SK-N-SH (cell line): ENCODE results near the gene SNAI1. TPM values are rescaled to one million over a fixed set of nuclear protein-coding genes. Genes with fewer than 3 reads are reported as not detected.

Experiments
- CTCF ChIA-PET: fragments of 300-600, 350-600 bp; formaldehyde crosslinking; extraction: SDS; loops from one replicate; lab custom pipeline; 2021; lab: Yijun Ruan, JAX
- POLR2A ChIA-PET: fragments of 350-600 bp; sonication (Branson Sonifier 250); formaldehyde crosslinking; extraction: SDS; loops from one replicate; lab custom pipeline; 2020; ENCODE audit warnings: antibody characterized with exemption, inconsistent platforms; lab: Yijun Ruan, JAX
- DNase-seq: peaks from one replicate; pipeline ENCODE4 v3.0.0; 2012
- H2AFZ ChIP-seq: fragments of 200-600 bp; sonication (generic); 2 replicates; pipeline ENCODE4 v1.8.1; 2016; ENCODE audit warnings: antibody characterized with exemption, mild to moderate bottlenecking, low read depth
- H3F3A ChIP-seq: fragments of 200-600 bp; sonication (generic); replicated peaks from 2 replicates; pipeline ENCODE3; 2016; ENCODE audit warnings: antibody characterized with exemption, mild to moderate bottlenecking; ENCODE audit not compliant: insufficient read depth
- H3K27ac ChIP-seq, 2 experiments: fragments of 200-500 bp in 1 of 2; fragments of 200-600 bp in 1 of 2; sonication (Bioruptor generic) in 1 of 2; sonication (generic), shearing (Covaris generic) in 1 of 2; 2 replicates each; pipeline versions ENCODE4 v1.5.1 to v1.6.1; 2014 to 2016; ENCODE audit warnings: low read depth in 2 of 2, inconsistent platforms in 1 of 2, low read length in 1 of 2, mild to moderate bottlenecking in 1 of 2, mixed read lengths in 1 of 2
- H3K27me3 ChIP-seq: fragments of 200-600 bp; sonication (generic), shearing (Covaris generic); 2 replicates; pipeline ENCODE4 v1.6.1; 2016; ENCODE audit warnings: mixed run types; ENCODE audit not compliant: insufficient read depth
- H3K36me3 ChIP-seq, 2 experiments: fragments of 200-500 bp in 1 of 2; fragments of 200-600 bp in 1 of 2; sonication (Bioruptor generic) in 1 of 2; sonication (generic) in 1 of 2; replicated peaks in 1 of 2; 2 replicates each; pipeline versions ENCODE3 to v1.5.1; 2014 to 2016; ENCODE audit warnings: low read length in 1 of 2, mild to moderate bottlenecking in 1 of 2; ENCODE audit not compliant: insufficient read depth in 2 of 2, control insufficient read depth in 1 of 2
- H3K4me1 ChIP-seq, 2 experiments: fragments of 200-500 bp in 1 of 2; fragments of 200-600 bp in 1 of 2; sonication (Bioruptor generic) in 1 of 2; sonication (generic), shearing (Covaris generic) in 1 of 2; 2 replicates each; pipeline versions ENCODE4 v1.5.1 to v1.6.1; 2014 to 2016; ENCODE audit warnings: low read depth in 1 of 2, low read length in 1 of 2, mixed run types in 1 of 2; ENCODE audit not compliant: insufficient read depth in 2 of 2, control insufficient read depth in 1 of 2
- H3K4me2 ChIP-seq: fragments of 200-600 bp; sonication (generic), shearing (Covaris generic); 2 replicates; pipeline ENCODE4 v1.6.1; 2017; ENCODE audit warnings: mixed run types
- H3K4me3 ChIP-seq, 2 experiments: fragments of 200-500 bp in 1 of 2; fragments of 200-600 bp in 1 of 2; sonication (Bioruptor generic) in 1 of 2; sonication (generic), shearing (Covaris generic) in 1 of 2; 2 replicates each; pipeline versions ENCODE4 v1.5.1 to v1.8.1; 2014 to 2016; ENCODE audit warnings: low read depth in 2 of 2, inconsistent platforms in 1 of 2, low read length in 1 of 2, mild to moderate bottlenecking in 1 of 2, mixed read lengths in 1 of 2, moderate library complexity in 1 of 2
- H3K79me2 ChIP-seq: fragments of 200-600 bp; sonication (generic); 2 replicates; pipeline ENCODE4 v1.8.1; 2017; ENCODE audit warnings: mild to moderate bottlenecking; ENCODE audit not compliant: insufficient read depth
- H3K9ac ChIP-seq: fragments of 200-600 bp; sonication (generic); 2 replicates; pipeline ENCODE4 v1.6.1; 2017; ENCODE audit warnings: mixed run types
- H3K9me2 ChIP-seq: fragments of 200-600 bp; sonication (generic); 2 replicates; pipeline ENCODE4 v1.6.1; 2017; ENCODE audit warnings: mixed run types
- H3K9me3 ChIP-seq: fragments of 200-600 bp; sonication (generic); 2 replicates; pipeline ENCODE4 v1.6.1; 2017; ENCODE audit warnings: mixed run types, mild to moderate bottlenecking, moderate library complexity
- H4K20me1 ChIP-seq: fragments of 200-600 bp; sonication (generic); 2 replicates; pipeline ENCODE4 v1.6.1; 2017; ENCODE audit warnings: mild to moderate bottlenecking, mixed run types; ENCODE audit not compliant: insufficient read depth
- CHD2 ChIP-seq: fragments of 150-350 bp; IDR thresholded peaks from 2 replicates; pipeline ENCODE4 v1.6.1; 2018; ENCODE audit warnings: low read length; ENCODE audit not compliant: partially characterized antibody
- EP300 ChIP-seq, 2 experiments: IDR thresholded peaks; 2 replicates each; pipeline versions ENCODE4 v1.4.0 to v1.6.1; 2012; ENCODE audit warnings: borderline replicate concordance in 1 of 2, low read depth in 1 of 2, low read length in 1 of 2
- FOXM1 ChIP-seq: IDR thresholded peaks from 2 replicates; pipeline ENCODE4 v1.4.0; 2012; ENCODE audit warnings: low read depth, mild to moderate bottlenecking
- MXI1 ChIP-seq: IDR thresholded peaks from 2 replicates; pipeline ENCODE4 v1.6.1; 2012; ENCODE audit warnings: mild to moderate bottlenecking, low read depth, low read length, improper control_type of control experiment
- NRF1 ChIP-seq: IDR thresholded peaks from 2 replicates; pipeline ENCODE4 v1.6.1; 2012; ENCODE audit warnings: low read depth, mild to moderate bottlenecking, low read length
- POLR2AphosphoS5 ChIP-seq: IDR thresholded peaks from 2 replicates; pipeline ENCODE4 v1.6.1; 2012; ENCODE audit warnings: low read depth, low read length
- RAD21 ChIP-seq: IDR thresholded peaks from 2 replicates; pipeline ENCODE4 v1.6.1; 2012; ENCODE audit warnings: mild to moderate bottlenecking, low read length
- RCOR1 ChIP-seq: fragments of 150-350 bp; IDR thresholded peaks from 2 replicates; pipeline ENCODE4 v1.6.1; 2017; ENCODE audit warnings: antibody characterized with exemption, low read length
- RFX5 ChIP-seq: IDR thresholded peaks from 2 replicates; pipeline ENCODE4 v1.6.1; 2012; ENCODE audit warnings: mild to moderate bottlenecking, improper control_type of control experiment, low read length
- SMC3 ChIP-seq: IDR thresholded peaks from 2 replicates; pipeline ENCODE4 v1.6.1; 2012; ENCODE audit warnings: low read depth, low read length, improper control_type of control experiment
- TAF1 ChIP-seq: IDR thresholded peaks from 2 replicates; pipeline ENCODE4 v1.6.1; 2012; ENCODE audit warnings: low read depth, mild to moderate bottlenecking, low read length, moderate library complexity, borderline replicate concordance
- TCF12 ChIP-seq: IDR thresholded peaks from 2 replicates; pipeline ENCODE4 v1.4.0; 2012
- TEAD4 ChIP-seq: IDR thresholded peaks from 2 replicates; pipeline ENCODE4 v1.4.0; 2012; ENCODE audit warnings: mild to moderate bottlenecking, borderline replicate concordance; ENCODE audit not compliant: insufficient read depth
- WGBS: methylation state at CpG from one replicate; pipeline ENCODE4 v1.1.6; 2017; ENCODE audit warnings: low lambda C conversion rate; 5-methylcytosine and 5-hydroxymethylcytosine counted together
- polyA plus RNA-seq, 3 experiments: library from polyadenylated mRNA; depleted of rRNA; stranded (reverse); fragments of >200 nt; gene quantifications; 2 replicates each; pipeline ENCODE4 v1.2.3, GENCODE V29; 2012
- TF ChIP-seq, protein P1 (sequence below): fragments of 200-600 bp; sonication (generic); IDR thresholded peaks from 2 replicates; pipeline ENCODE4 v1.6.1; 2017; ENCODE audit warnings: antibody characterized with exemption, mild to moderate bottlenecking, moderate library complexity
- TF ChIP-seq, protein P2 (sequence below): IDR thresholded peaks from 2 replicates; pipeline ENCODE4 v1.4.0; 2012; ENCODE audit warnings: low read depth, borderline replicate concordance
- TF ChIP-seq, protein P3 (sequence below): fragments of 150-350 bp; IDR thresholded peaks from 2 replicates; pipeline ENCODE4 v1.6.1; 2017; ENCODE audit warnings: antibody characterized with exemption, low read length, low read depth, borderline replicate concordance

Gene SNAI1
- polyA plus RNA-seq, 1 of the 3 experiments (the other 2 are of a cell fraction): 6.2 TPM

DNA sequence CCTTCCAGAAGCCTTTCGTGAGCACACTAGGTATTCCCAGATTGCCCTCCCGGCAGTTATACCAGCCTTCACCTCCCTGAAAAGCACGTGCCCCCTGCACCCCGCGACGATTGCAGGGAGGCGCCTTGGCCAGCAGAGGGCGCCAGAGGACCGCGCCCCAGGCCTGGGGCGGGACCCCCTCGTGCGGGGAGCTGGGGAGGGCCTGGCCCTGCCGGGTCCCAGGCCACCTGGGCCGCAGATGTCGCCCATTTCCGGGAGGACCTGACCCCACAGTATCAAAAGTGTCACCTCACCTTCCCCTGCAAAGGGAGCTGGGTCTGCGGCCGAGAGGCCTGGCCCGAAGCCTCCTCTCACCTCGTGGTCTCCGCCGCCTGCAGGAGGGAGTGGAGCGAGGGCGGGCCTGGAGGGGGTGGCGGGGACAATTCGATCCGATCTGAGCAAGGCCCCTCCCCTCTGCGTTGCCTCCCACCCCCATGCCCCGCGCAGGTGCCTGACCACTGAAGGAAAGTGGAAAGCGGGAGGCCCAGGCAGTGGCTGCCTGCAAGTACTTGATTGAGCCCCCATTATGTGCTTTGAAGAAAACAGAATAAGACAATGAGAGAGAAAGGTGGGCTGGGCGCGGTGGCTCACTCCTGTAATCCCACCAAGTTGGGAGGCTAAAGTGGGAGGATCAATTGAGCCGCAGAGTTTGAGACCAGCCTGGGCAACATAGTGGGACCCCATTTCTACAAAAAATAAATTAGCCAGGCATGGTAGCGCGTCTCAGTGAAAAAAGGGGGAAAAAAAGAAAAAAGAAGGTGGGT is 3.5 kb upstream of the SNAI1 start (continued):
- TF ChIP-seq, protein P1, sequence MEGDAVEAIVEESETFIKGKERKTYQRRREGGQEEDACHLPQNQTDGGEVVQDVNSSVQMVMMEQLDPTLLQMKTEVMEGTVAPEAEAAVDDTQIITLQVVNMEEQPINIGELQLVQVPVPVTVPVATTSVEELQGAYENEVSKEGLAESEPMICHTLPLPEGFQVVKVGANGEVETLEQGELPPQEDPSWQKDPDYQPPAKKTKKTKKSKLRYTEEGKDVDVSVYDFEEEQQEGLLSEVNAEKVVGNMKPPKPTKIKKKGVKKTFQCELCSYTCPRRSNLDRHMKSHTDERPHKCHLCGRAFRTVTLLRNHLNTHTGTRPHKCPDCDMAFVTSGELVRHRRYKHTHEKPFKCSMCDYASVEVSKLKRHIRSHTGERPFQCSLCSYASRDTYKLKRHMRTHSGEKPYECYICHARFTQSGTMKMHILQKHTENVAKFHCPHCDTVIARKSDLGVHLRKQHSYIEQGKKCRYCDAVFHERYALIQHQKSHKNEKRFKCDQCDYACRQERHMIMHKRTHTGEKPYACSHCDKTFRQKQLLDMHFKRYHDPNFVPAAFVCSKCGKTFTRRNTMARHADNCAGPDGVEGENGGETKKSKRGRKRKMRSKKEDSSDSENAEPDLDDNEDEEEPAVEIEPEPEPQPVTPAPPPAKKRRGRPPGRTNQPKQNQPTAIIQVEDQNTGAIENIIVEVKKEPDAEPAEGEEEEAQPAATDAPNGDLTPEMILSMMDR: peak; percentile 98
- TF ChIP-seq EP300 (IDR thresholded peaks at IDR 0.05; ENCODE audit: borderline replicate concordance in 1 of 2, low read depth in 1 of 2, low read length in 1 of 2) (no peak), RCOR1 (no peak; the same call in 1 of the 2 replicates), TCF12 (no peak), POLR2AphosphoS5 (no peak), TEAD4 (no peak), SMC3 (peak; percentile 98), CHD2 (no peak), RAD21 (peak; percentile 98), MXI1 (no peak)
- TF ChIP-seq, protein P2, sequence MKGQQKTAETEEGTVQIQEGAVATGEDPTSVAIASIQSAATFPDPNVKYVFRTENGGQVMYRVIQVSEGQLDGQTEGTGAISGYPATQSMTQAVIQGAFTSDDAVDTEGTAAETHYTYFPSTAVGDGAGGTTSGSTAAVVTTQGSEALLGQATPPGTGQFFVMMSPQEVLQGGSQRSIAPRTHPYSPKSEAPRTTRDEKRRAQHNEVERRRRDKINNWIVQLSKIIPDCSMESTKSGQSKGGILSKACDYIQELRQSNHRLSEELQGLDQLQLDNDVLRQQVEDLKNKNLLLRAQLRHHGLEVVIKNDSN: no peak

DNA sequence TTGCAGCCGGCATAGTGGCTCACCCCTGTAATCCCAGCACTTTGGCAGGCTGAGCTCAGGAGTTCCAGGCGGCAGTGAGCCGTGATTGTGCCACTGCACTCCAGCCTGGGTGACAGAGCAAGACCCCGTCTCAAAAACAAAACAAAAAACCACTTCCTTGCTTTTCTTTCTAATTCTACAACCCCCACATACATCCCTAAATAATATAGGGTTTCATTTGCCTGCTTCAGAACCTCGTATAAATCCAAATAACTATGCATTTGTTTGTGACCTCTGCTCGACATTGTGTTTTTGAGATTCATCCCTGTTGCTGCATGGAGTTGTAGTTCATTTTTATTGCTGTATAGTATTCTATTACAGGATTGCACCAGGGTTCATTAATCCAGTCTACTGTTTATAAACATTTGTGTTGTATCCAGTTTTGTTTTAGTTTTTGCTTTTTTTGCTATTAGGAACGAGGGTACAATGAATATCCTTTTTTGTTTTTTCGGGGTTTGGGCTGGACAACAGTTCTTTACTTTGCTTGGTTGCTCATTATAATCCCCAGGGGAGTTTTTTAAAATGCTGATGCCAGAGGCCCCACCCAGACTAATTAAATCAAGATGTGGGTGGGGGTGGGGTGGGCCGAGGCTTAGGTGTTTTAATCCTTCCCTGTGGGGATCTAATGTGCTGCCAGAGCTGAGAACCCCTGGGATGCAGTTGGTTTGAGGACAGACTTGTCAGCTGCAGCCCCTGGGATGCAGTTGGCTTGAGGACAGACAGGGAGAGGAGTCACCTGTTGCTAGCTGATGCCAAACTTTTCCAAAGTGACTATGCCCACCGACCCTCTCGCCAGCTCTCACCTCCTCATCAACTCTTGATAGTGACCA is 2.4 kb upstream of the SNAI1 start:
- DNase-seq: no peak
- H3K9me3 ChIP-seq: no peaks in the 10 kb centered on the region
- no peaks in the 10 kb centered on the region for H3K9me2 ChIP-seq
- H3K36me3 ChIP-seq: peaks cover 0 to 6% of the 10 kb centered on the region in 2 experiments
- POLR2A ChIA-PET: no interaction called here
- no peak overlapping the region for H3K9ac ChIP-seq
- no peak for TF ChIP-seq TAF1
- TF ChIP-seq RFX5: peak; percentile 53; the same call in 1 of the 2 replicates
- TF ChIP-seq NRF1: no peak
- TF ChIP-seq, protein P3, sequence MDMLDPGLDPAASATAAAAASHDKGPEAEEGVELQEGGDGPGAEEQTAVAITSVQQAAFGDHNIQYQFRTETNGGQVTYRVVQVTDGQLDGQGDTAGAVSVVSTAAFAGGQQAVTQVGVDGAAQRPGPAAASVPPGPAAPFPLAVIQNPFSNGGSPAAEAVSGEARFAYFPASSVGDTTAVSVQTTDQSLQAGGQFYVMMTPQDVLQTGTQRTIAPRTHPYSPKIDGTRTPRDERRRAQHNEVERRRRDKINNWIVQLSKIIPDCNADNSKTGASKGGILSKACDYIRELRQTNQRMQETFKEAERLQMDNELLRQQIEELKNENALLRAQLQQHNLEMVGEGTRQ: no peak
- no peak for TF ChIP-seq FOXM1
- H4K20me1 ChIP-seq: peaks cover 17% of the 10 kb centered on the region
- WGBS: 89% methylated on average over 11 of the region's 11 CpGs
- H3K27ac ChIP-seq: no peak overlapping the region
- H3K4me2 ChIP-seq: no peak overlapping the region
- peaks cover 13% of the 10 kb centered on the region for H3F3A ChIP-seq
- no peaks in the 10 kb centered on the region for H3K27me3 ChIP-seq
- H2AFZ ChIP-seq: no peak overlapping the region
- H3K4me1 ChIP-seq: peaks cover 4 to 29% of the 10 kb centered on the region in 2 experiments; a peak in 2 of 4 replicates
- H3K79me2 ChIP-seq: peaks cover 26% of the 10 kb centered on the region
- CTCF ChIA-PET: interaction anchor here (0.6 to 22.2 kb wide), 15 partner anchors 9 to 769 kb away, joined by 3 to 807 read pairs (median 24); partner anchors contain the start of gene RNF114
- no peak overlapping the region for H3K4me3 ChIP-seq
